GM12892 (cell line): Measurements from ENCODE around the gene NINJ2.
"Not testable (repeated sequence)": the region's sequence is repeated elsewhere in the genome, so short reads cannot be mapped to it uniquely, and the experiment has no call there.

Experiments used
- POLR2A ChIP-seq: IDR thresholded peaks from 2 replicates; pipeline ENCODE4 v1.6.1; 2011; ENCODE audit warnings: low read depth, low read length, control low read depth
- POLR2AphosphoS5 ChIP-seq: IDR thresholded peaks from 2 replicates; pipeline ENCODE4 v1.6.1; 2011; ENCODE audit warnings: low read depth, low read length, control low read depth

DNA sequence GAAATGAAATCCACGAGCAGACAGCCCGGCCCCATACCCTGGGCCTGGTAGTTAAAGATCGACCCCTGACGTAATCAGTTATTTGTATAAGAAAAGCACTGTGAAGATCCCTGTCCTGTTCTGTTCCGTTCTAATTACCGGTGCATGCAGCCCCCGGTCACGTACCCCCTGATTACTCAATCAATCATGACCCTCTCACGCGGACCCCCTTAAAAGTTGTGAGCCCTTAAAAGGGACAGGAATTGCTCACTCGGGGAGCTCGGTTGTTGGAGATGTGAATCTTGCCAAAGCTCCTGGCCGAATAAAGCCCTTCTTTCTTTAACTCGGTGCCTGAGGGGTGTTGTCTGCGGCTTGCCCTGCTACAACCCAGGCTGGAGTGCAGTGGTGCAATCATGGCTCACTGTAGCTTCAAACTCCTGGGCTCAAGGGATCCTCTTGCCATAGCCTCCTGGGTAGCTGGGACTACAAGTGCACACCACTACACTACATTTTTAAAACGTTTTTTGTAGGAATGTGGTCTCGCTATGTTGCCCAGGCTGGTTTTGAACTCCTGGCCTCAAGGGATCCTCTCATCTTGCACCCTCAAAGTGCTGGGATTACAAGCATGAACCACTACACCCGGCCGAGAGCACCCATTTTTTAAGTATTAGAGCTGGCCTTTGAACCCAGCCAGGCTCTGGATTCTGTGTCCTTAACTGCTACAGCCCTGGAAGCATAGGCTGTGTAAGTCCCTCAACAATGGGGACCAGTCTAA, 85.1 kb downstream of the NINJ2 start:
- not testable (repeated sequence) for TF ChIP-seq POLR2AphosphoS5, POLR2A
